Panc1 (cell line): ENCODE data around the gene MMP15. TPM values are rescaled to one million over a fixed set of nuclear protein-coding genes. Genes with fewer than 3 reads are reported as not detected.

Experiments
- ATAC-seq: fragments of 200-7000 bp; cut with Tn5 transposase; 2 replicates; pipeline ENCODE4 v1.9.1; 2020; ENCODE audit warnings: mild to moderate bottlenecking, moderate library complexity
- BruUV-seq: library from RNA; stranded (reverse); fragments of 400-500 nt; replicated peaks from 2 replicates; lab custom pipeline; 2021; lab: Mats Ljungman, UMichigan
- CTCF ChIA-PET: fragments of 300-600 bp; sonication (Branson Sonifier 250); formaldehyde crosslinking; loops from one replicate; lab custom pipeline; 2022; ENCODE audit warnings: antibody characterized with exemption; lab: Charles Lee
- POLR2A ChIA-PET: fragments of 300-600 bp; sonication (Branson Sonifier 250); formaldehyde crosslinking; loops from one replicate; lab custom pipeline; 2022; ENCODE audit warnings: antibody characterized with exemption; lab: Charles Lee
- DNase-seq: peaks from one replicate; pipeline ENCODE4 v3.0.0-alpha.2; 2010; ENCODE audit warnings: low read depth, low spot score
- H3K27ac ChIP-seq: 2 replicates; pipeline ENCODE4 v1.5.1; 2011; ENCODE audit warnings: mild to moderate bottlenecking, low read length, inconsistent platforms
- H3K27me3 ChIP-seq: fragments of 200-500 bp; sonication (Bioruptor generic); 2 replicates; pipeline ENCODE4 v1.6.0; 2014; ENCODE audit warnings: low read length, inconsistent platforms; ENCODE audit not compliant: control insufficient read depth, insufficient read depth
- H3K36me3 ChIP-seq: fragments of 200-500 bp; sonication (Bioruptor generic); 2 replicates; pipeline ENCODE4 v1.5.1; 2014; ENCODE audit warnings: inconsistent platforms, mild to moderate bottlenecking, low read length, moderate library complexity; ENCODE audit not compliant: control insufficient read depth, insufficient read depth
- H3K4me1 ChIP-seq: 2 replicates; pipeline ENCODE4 v1.5.1; 2011; ENCODE audit warnings: inconsistent platforms, mild to moderate bottlenecking, low read length, moderate library complexity; ENCODE audit not compliant: control insufficient read depth, insufficient read depth
- H3K4me3 ChIP-seq, 2 experiments: 2 replicates each; pipeline ENCODE4 v1.5.1; 2011 to 2012; ENCODE audit warnings: low read depth in 2 of 2, low read length in 2 of 2, mild to moderate bottlenecking in 2 of 2, inconsistent platforms in 1 of 2, moderate library complexity in 1 of 2
- H3K9me3 ChIP-seq: fragments of 200-500 bp; sonication (Bioruptor generic); 2 replicates; pipeline ENCODE4 v1.5.1; 2014; ENCODE audit warnings: low read depth, mild to moderate bottlenecking, inconsistent platforms, low read length, moderate library complexity; ENCODE audit not compliant: control insufficient read depth, insufficient read depth
- CTCF ChIP-seq: fragments of 450-650 bp; IDR thresholded peaks from 2 replicates; pipeline ENCODE4 v1.5.1; 2017; ENCODE audit warnings: mild to moderate bottlenecking
- POLR2AphosphoS5 ChIP-seq: IDR thresholded peaks from 2 replicates; pipeline ENCODE4 v1.6.1; 2012; ENCODE audit warnings: mild to moderate bottlenecking, low read depth, low read length, moderate library complexity
- REST ChIP-seq, 2 experiments: IDR thresholded peaks; 2 replicates each; pipeline ENCODE4 v1.6.1; 2011 to 2012; ENCODE audit warnings: low read depth in 2 of 2, control low read depth in 1 of 2, low read length in 1 of 2, mild to moderate bottlenecking in 1 of 2, moderate library complexity in 1 of 2; ENCODE audit not compliant: insufficient read depth in 1 of 2
- SIN3A ChIP-seq: IDR thresholded peaks from 2 replicates; pipeline ENCODE4 v1.6.1; 2012; ENCODE audit warnings: low read depth, mild to moderate bottlenecking, low read length, moderate library complexity, borderline replicate concordance; ENCODE audit not compliant: insufficient read depth
- TCF7L2 ChIP-seq: IDR thresholded peaks from 2 replicates; pipeline ENCODE4 v1.6.1; 2011; ENCODE audit warnings: mild to moderate bottlenecking, low read depth, low read length, inconsistent platforms
- in situ Hi-C: cut with HindIII; loops from 2 replicates; pipeline ENCODE4 v1.10.0; 2016; ENCODE audit warnings: low sequenced_read_pairs, low pct_unique_long_range_greater_than_20kb
- intact Hi-C: fragments of 100-400 bp; cut with micrococcal nuclease; formaldehyde crosslinking; loops from one replicate; pipeline ENCODE4 v1.10.0; 2022; ENCODE audit not compliant: unreplicated experiment
- total RNA-seq: library from RNA; stranded (reverse); gene quantifications from one replicate; pipeline ENCODE4 v1.2.1, GENCODE V29; 2021; ENCODE audit not compliant: unreplicated experiment

The MMP15 gene
- total RNA-seq, 1 experiment from 2014 or later, result 10.9 TPM

GRCh38 chr16:58036943-58037342 is 11.4 kb downstream of the MMP15 start:
- ChIA-PET CTCF (no interaction called here), POLR2A (no interaction called here)
- no peak for TF ChIP-seq REST (IDR thresholded peaks at IDR 0.05; ENCODE audit: insufficient read depth in 1 of 2, low read depth in 2 of 2, low read length in 1 of 2)
- no peak for TF ChIP-seq CTCF
- no peak for TF ChIP-seq SIN3A
- no peak for TF ChIP-seq POLR2AphosphoS5
- no peak for TF ChIP-seq TCF7L2
- BruUV-seq, result no TSS peak
- no peaks in the 10 kb centered on the region for H3K9me3 ChIP-seq
- no peak overlapping the region for H3K4me3 ChIP-seq
- in situ Hi-C loops, result no loop called here
- no peaks in the 10 kb centered on the region for H3K27me3 ChIP-seq
- no peaks in the 10 kb centered on the region for H3K4me1 ChIP-seq
- intact Hi-C loops, result no loop called here
- no peak overlapping the region for H3K27ac ChIP-seq
- ATAC-seq (no peak), DNase-seq (no peak)
- no peaks in the 10 kb centered on the region for H3K36me3 ChIP-seq

- intact Hi-C loops, result no loop called here
- in situ Hi-C loops, result no loop called here
- ATAC-seq (no peak), DNase-seq (no peak)
- no peaks in the 10 kb centered on the region for H3K4me1 ChIP-seq
- H3K27ac ChIP-seq, result no peak overlapping the region
- H3K36me3 ChIP-seq, result no peaks in the 10 kb centered on the region
- no peaks in the 10 kb centered on the region for H3K9me3 ChIP-seq
- ChIA-PET CTCF (no interaction called here), POLR2A (no interaction called here)
- TF ChIP-seq REST (IDR thresholded peaks at IDR 0.05; ENCODE audit: insufficient read depth in 1 of 2, low read depth in 2 of 2, low read length in 1 of 2) (no peak), CTCF (no peak), TCF7L2 (no peak), SIN3A (no peak), POLR2AphosphoS5 (no peak)
- H3K4me3 ChIP-seq, result no peak overlapping the region
- no TSS peak for BruUV-seq
- no peaks in the 10 kb centered on the region for H3K27me3 ChIP-seq
Measured at GRCh38 chr16:58037365-58038057, 12.0 kb downstream of the MMP15 start.
